HG03097 (cell line): Measurements from ENCODE around the gene MROH7.
"Not testable (repeated sequence)": the region's sequence is repeated elsewhere in the genome, so short reads cannot be mapped to it uniquely, and the experiment has no call there.

ENCODE experiments used
- ATAC-seq: cut with Tn5 transposase; IDR thresholded peaks from one replicate; pipeline ENCODE4 v1.9.1; 2021; ENCODE audit not compliant: unreplicated experiment, low FRiP score

The MROH7 gene

GRCh38 chr1:54609301-54609921 is 32.2 kb upstream of the MROH7 start:
- no peak for ATAC-seq

DNA sequence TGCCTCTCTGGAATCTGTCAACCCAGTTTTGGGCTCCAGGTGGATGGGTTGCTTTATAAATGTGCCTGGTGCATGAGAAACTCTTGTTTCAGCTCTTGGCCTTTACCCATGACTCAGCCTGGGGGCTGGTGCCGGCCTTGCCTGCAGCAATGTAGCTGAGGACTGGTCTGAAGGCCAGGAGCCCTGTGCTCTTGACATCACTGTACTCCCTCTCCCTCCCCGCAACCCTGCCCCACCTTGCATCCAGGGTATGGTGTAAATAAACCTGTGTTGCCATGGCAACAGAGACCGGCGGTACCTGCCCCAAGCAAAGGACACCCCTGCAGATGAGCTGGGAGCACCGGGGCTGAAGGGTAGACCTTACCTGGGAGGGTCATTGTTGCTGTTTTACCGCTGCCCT is 31.5 kb upstream of the MROH7 start:
- ATAC-seq: no peak

GRCh38 chr1:54610601-54611580 is 30.7 kb upstream of the MROH7 start:
- no peak for ATAC-seq

- no peak for ATAC-seq
Measured at GRCh38 chr1:54611621-54612020, 30.0 kb upstream of the MROH7 start.

DNA sequence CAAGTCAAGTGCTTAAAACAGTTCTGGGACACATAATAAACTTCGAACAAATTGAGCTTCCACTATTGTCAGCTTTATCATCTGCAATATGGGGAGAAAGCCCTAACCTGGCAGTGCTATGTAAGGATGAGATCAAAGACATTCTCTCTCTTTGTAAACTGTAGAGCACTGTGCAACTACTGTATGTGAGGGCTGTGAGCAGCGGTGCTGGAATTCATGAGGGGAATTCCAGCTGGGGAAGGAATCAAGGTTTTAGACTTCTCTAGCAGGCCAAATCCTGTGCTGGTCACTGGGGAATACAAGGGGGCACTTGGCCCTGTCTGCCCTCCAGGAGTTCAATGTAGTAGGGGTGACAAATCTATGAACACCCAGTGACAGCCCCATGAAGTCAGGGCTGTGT is 27.6 kb upstream of the MROH7 start:
- ATAC-seq: no peak

- no peak for ATAC-seq
Measured at GRCh38 chr1:54614563-54614962, 27.0 kb upstream of the MROH7 start.

DNA sequence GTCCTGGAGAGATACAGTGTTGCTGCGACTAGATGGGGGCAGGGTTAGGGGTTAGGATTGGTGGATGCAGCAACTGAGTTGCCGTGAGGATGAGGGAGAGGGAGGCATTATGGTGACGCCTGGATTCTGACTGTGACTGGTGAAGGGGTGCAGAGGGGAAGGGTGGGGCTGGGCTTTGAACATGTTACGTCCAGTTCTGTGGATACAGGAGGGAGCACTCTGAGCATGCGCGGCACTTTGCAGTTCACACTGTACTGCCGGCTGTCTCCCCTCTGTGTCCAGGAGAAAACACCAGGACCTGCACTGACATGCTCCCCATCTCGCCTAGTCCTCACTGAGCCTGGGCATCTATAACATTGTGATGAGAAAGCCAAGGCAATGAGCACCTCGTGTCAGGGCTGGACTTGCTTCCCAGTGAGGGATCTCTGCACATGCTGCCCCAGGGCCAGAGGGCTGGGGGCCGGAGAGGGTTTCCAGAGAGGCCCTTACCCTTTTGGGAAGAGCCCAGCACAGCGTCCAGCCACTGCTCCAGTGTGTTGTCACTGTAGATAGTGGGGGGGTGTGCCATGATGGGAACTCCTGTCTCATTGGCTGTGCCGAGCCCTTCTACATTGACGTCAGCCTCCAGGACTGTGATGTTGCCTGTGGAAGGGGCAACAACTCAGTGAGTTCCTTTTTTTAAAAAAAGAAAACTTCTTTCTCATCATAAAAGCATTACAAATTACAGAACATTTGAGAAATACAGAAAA is 25.9 kb upstream of the MROH7 start:
- no peak for ATAC-seq

- no peak for ATAC-seq
Measured at GRCh38 chr1:54619749-54620148, 21.8 kb upstream of the MROH7 start.

DNA sequence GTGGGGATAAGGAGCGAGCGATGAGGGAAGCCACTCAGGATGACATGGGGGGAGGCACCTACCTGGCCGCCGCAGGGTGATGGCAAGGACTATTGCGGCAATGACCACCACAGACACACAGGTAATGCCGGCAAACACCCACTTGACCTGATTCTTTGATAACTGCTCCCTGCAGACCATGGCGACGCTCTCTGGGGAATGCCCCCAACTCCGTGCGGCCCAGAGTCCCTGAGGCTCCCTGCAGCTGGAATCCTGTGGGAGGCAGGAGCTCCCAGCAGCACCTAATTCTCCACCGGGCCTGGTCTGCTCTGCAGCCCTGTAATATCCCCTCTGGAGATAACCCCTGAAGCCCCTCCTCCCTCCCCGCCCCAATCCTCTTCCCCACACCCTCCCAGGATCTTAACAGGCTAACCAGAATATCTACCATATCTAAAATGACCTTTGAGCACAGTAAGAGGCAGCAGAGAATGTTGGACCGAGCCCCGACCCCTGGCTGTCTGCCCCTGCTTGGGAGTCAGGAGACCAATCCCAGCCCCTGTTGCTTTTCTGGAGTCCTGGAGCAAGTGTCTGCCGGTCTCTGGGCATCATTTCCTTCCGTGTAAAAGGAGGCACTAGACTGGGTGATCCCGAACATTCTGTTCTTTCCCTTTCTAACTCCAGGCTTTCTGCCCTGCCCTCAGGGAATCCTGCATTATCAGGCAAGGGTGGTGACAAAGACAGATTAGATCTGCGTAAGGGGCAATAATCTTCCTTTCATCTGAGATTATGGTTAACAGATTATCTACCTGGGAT is 18.2 kb upstream of the MROH7 start, which contains the start of gene FAM151A:
Gene FAM151A, minus strand, starts transcription at position 310 of the 792 bp plus-strand sequence. Its CDS starts 130 bp downstream, at position 180.
- ATAC-seq: no peak

GRCh38 chr1:54624466-54625464 is 16.8 kb upstream of the MROH7 start:
- no peak for ATAC-seq

DNA sequence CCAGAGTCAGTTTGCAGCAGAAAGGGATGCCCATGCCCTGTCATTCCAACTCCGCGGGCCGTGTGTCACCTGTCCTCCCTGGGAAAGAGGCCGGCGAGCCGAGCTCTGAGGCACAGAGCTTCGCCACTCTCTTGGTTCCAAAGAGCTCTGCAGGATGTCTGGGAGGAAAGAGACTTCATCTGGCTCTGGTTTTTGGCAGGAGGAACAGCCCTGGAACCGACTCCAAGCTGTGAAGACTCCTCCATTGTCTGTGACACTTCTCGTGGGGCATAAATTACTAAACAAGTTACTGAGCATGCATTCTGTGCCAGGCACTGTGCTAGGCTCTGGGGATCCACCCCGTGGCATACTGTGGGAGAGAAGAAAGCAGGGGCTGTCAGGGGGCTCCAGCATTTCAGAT is 14.4 kb upstream of the MROH7 start:
- no peak for ATAC-seq

GRCh38 chr1:54635804-54636203 is 5.8 kb upstream of the MROH7 start:
- ATAC-seq: not testable (repeated sequence)

GRCh38 chr1:54636461-54637446 is 4.8 kb upstream of the MROH7 start:
- not testable (repeated sequence) for ATAC-seq

DNA sequence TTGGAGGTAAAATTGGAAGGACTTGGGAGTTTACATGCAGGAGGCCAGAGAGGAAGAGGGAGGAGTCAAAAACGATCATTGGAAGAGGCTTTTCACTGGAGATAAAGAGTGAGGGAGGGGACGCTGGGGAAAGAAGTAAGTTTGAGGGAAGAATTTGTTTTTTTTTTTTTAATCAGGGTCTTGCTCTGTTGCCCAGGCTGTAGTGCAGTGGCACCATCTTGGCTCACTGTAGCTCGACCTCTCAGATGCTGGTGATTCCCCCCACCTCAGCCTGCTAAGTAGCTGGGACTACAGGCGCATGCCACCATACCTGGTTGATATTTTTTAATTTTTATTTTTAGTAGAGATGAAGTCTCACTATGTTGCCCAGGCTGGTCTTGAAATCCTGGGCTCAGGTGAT is 1.2 kb upstream of the MROH7 start:
- no peak for ATAC-seq

DNA sequence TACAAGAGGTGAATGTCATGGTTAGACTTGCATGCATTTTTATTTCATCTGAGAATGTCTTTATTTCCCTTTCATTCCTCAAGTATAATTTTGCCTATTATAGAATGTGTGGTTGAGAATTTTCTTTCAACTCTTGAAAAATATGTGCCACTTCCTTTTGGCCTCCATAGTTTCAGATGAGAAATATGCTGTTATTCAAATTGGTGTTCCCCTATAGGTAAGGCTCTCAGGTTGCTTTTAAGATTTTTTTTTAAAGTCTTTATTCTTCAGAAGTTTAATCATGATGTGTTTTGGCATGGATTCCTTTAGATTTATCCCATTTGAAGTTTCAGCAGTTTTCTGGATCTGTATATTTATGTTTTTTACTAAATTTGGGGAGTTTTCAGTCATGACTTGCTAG is 2.1 kb downstream of the MROH7 start:
- ATAC-seq: no peak

DNA sequence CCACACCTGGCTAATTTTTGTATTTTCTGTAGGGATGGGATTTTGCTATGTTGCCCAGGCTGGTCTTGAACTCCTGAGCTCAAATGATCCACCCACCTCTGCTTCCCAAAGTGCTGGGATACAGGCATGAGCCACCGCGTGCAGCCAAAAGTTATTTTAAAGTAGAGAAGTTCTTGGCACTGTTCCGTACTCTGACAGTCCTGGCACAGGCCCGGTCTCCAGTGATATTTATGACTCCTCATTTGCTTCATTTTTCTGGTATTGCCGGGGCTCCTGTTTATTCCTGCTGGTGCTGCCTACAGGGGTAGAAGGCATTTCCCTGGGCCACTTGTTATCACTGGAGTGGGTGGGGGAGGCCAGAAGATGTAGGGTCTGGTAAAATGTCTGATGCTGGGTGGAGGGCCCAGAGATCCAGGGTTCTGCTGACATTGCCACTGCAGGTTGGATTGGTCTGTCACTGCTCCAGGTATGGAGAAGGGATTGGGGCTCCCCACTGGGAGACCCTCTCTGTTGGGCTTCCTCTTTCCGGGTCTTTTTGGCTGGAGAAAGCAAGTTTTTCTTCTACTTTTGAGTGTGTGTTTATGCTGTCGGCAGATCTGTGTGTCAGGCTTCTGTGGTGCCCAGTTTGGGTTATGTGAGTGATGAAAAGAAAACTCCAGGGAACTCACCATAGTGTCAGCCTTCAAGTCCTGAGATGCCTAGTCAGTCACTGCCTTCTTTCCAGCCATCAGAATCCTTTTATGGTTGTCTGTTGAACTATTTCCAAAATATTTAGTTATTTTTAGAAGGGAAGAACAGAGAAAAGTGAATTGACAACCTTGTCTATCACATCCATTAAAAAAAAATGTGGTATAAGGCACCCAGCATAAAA is 4.5 kb downstream of the MROH7 start:
- ATAC-seq: no peak
